Naive thymus-derived CD8-positive, alpha-beta T cell (primary cell): ENCODE results near the gene DARS1. TPM values are rescaled to one million over a fixed set of nuclear protein-coding genes. Genes with fewer than 3 reads are reported as not detected.

ENCODE experiments used
- ATAC-seq, 2 donors: fragments of 150-1000 bp; cut with Tn5 transposase in 1 of 2; sonication (Bioruptor Pico), chemical (Tn5 transposase) in 1 of 2; 1 replicate in 1 of 2; 2 replicates in 1 of 2; pipeline ENCODE4 v1.10.0; 2021; ENCODE audit warnings: mild to moderate bottlenecking in 2 of 2, moderate library complexity in 2 of 2
- POLR2A ChIA-PET: fragments of 350-600 bp; sonication (Branson Sonifier 250); formaldehyde crosslinking; loops from one replicate; lab custom pipeline; 2021; ENCODE audit warnings: antibody characterized with exemption; lab: Charles Lee
- DNase-seq, 10 donors: peaks; one replicate each; pipeline versions ENCODE4 v3.0.0 to v3.0.0-alpha.2; 2020 to 2022
- H3K27ac Mint-ChIP-seq, 10 donors: one replicate each; pipeline ENCODE4 v1.8.0; 2020 to 2022; ENCODE audit warnings: mild to moderate bottlenecking in 10 of 10, mixed read lengths in 10 of 10, moderate library complexity in 4 of 10, inconsistent platforms in 1 of 10
- H3K27me3 Mint-ChIP-seq, 5 donors: one replicate each; pipeline ENCODE4 v1.8.0; 2021 to 2022; ENCODE audit warnings: mixed read lengths in 5 of 5
- H3K36me3 Mint-ChIP-seq, 3 donors: one replicate each; pipeline ENCODE4 v1.8.0; 2020 to 2022; ENCODE audit warnings: mixed read lengths in 3 of 3, mild to moderate bottlenecking in 2 of 3, inconsistent platforms in 1 of 3
- H3K4me1 Mint-ChIP-seq, 4 donors: one replicate each; pipeline ENCODE4 v1.8.0; 2021 to 2022; ENCODE audit warnings: mixed read lengths in 4 of 4
- H3K4me3 Mint-ChIP-seq, 10 donors: one replicate each; pipeline ENCODE4 v1.8.0; 2020 to 2022; ENCODE audit warnings: mild to moderate bottlenecking in 10 of 10, mixed read lengths in 10 of 10, moderate library complexity in 6 of 10, inconsistent platforms in 1 of 10
- H3K9me3 Mint-ChIP-seq, 9 donors: one replicate each; pipeline ENCODE4 v1.8.0; 2020 to 2022; ENCODE audit warnings: mixed read lengths in 9 of 9, mild to moderate bottlenecking in 3 of 9, inconsistent platforms in 1 of 9, moderate library complexity in 1 of 9
- polyA plus RNA-seq, 3 donors: library from polyadenylated mRNA; unstranded; fragments of 300-500 nt; fragmentation: Illumina TruSeq; gene quantifications; one replicate each; pipeline ENCODE4 v1.2.3, GENCODE V29; 2021
- total RNA-seq, 8 experiments: library from RNA in 2 of 8; stranded (reverse) in 2 of 8; gene quantifications; one replicate each; pipeline ENCODE4 v1.2.3 and lab custom pipeline; 2021 to 2026

DARS1 gene
- total and polyA plus RNA-seq, 5 experiments from 2014 or later, result 58.5 to 135 (median 129) TPM

DNA sequence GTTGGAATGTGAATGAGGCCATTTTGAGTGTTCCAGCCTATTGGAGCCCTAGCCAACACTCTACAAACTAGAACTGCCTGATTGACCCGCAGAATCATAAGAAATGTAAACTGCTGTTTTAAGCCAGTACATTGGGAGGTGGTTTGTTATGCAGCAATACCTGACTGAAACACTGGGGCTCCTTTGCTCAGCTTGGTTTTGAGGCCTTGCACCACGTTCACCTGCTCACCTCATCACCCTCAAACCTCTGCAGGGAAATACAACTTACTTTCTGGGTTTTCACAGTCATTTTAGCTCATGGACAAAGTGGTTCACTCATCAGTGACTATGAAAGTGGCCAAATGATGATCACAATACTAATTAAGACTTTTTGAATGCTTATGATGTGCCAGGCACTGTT is 10.9 kb upstream of the DARS1 start:
- H3K4me1 Mint-ChIP-seq, result peaks cover 11 to 39% (median 27%) of the 10 kb centered on the region in 4 donors
- no peak overlapping the region for H3K4me3 Mint-ChIP-seq
- POLR2A ChIA-PET, result interaction anchor here (1.2 kb wide), 1 partner anchor 9 kb away, joined by 3 read pairs; no protein-coding TSS in a partner anchor
- H3K9me3 Mint-ChIP-seq, result no peaks in the 10 kb centered on the region
- peak overlapping the region in 2 of 10 donors; percentile 8 to 55 for H3K27ac Mint-ChIP-seq
- DNase-seq, result no peak
- no peaks in the 10 kb centered on the region for H3K27me3 Mint-ChIP-seq
- H3K36me3 Mint-ChIP-seq, result no peaks in the 10 kb centered on the region
- no peak for ATAC-seq

GRCh38 chr2:135994281-135994680 is 8.9 kb upstream of the DARS1 start:
- H3K27ac Mint-ChIP-seq, result peak overlapping the region in 1 of 10 donors; percentile 39
- no peak for ATAC-seq
- H3K36me3 Mint-ChIP-seq, result no peaks in the 10 kb centered on the region
- no peak for DNase-seq
- H3K27me3 Mint-ChIP-seq, result no peaks in the 10 kb centered on the region
- H3K4me3 Mint-ChIP-seq, result no peak overlapping the region
- POLR2A ChIA-PET, result no interaction called here
- H3K4me1 Mint-ChIP-seq, result peaks cover 6 to 21% (median 16%) of the 10 kb centered on the region in 4 donors
- H3K9me3 Mint-ChIP-seq, result no peaks in the 10 kb centered on the region

DNA sequence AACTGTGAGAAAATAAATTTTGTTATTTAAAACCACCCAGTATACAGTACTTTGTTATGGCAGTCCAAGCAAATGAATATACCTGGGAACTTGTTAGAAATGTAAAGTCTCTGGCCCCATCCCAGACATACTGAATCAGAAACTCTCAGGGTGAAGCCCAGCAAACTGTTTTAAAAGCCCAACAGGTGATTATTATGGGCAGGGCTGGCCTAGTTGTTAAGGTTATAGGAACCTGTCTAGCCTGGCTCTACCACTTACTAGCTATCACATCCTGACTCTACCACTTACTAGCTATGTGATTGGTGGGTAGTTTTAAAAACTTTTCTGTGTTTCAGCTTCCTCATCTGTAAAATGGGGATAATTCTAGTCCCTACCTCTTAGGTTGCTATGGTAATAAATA is 8.0 kb upstream of the DARS1 start:
- no peaks in the 10 kb centered on the region for H3K9me3 Mint-ChIP-seq
- H3K36me3 Mint-ChIP-seq, result no peaks in the 10 kb centered on the region
- POLR2A ChIA-PET, result no interaction called here
- peaks cover 7 to 19% (median 14%) of the 10 kb centered on the region in 4 donors for H3K4me1 Mint-ChIP-seq
- H3K27ac Mint-ChIP-seq, result peak overlapping the region in 1 of 10 donors; percentile 25
- no peak overlapping the region for H3K4me3 Mint-ChIP-seq
- DNase-seq, result no peak
- no peak for ATAC-seq
- no peaks in the 10 kb centered on the region for H3K27me3 Mint-ChIP-seq

DNA sequence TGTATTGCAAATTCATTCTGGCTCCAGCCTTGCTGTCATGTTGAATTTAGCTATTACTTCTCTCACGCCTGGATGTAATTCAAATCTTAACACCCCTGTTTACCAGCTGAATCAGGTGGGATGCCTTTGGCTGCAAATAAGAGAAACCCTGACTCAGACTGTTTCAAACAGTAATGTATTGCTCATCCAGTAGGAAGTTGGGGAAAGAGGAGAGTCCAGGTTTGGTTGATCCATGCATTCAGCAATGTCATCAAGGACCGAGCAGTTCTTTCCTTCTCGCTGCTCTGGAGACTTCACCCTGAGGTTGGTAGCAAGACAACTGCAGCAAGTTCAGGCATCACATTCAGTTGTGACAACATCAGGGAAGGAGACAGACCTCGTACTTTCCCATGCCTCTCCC is 6.4 kb upstream of the DARS1 start:
- no peak for ATAC-seq
- peaks cover 1 to 13% (median 6%) of the 10 kb centered on the region in 4 donors for H3K4me1 Mint-ChIP-seq
- no peaks in the 10 kb centered on the region for H3K36me3 Mint-ChIP-seq
- DNase-seq, result no peak
- no peaks in the 10 kb centered on the region for H3K27me3 Mint-ChIP-seq
- no peak overlapping the region for H3K4me3 Mint-ChIP-seq
- no peaks in the 10 kb centered on the region for H3K9me3 Mint-ChIP-seq
- POLR2A ChIA-PET, result no interaction called here
- H3K27ac Mint-ChIP-seq, result no peak overlapping the region

GRCh38 chr2:135987441-135987840 is 2.0 kb upstream of the DARS1 start:
- H3K27me3 Mint-ChIP-seq, result no peaks in the 10 kb centered on the region
- no peak for DNase-seq
- H3K36me3 Mint-ChIP-seq, result peaks cover 0 to 4% (median 0%) of the 10 kb centered on the region in 3 donors
- peaks cover 6 to 38% (median 28%) of the 10 kb centered on the region in 4 donors for H3K4me1 Mint-ChIP-seq
- peak overlapping the region in 2 of 10 donors; percentile 75 to 98 for H3K27ac Mint-ChIP-seq
- POLR2A ChIA-PET, result no interaction called here
- H3K9me3 Mint-ChIP-seq, result no peaks in the 10 kb centered on the region
- no peak for ATAC-seq
- peak overlapping the region in 2 of 10 donors; percentile 15 to 97 for H3K4me3 Mint-ChIP-seq

DNA sequence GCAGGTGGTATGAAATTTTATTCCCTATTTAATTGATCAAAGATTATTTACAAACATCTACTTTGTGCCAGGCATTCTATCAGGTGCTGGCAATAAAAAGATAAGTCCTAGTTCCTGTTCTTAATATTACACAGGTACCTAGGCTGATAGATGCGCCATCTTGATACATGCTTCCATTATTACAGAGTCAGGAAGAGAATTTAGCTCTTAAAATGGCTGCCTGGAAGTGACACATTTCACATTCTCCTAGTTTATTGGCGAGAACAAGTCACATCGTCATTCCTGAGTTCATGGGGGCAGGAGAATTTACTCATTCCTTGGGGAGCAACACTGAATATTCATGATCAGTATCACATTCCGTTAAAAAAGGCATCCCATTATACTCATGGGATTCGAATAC is 1.1 kb upstream of the DARS1 start:
- peaks cover 6 to 46% (median 36%) of the 10 kb centered on the region in 4 donors for H3K4me1 Mint-ChIP-seq
- POLR2A ChIA-PET, result interaction anchor here (0.6 to 3.3 kb wide), 9 partner anchors 11 to 395 kb away, joined by 4 to 39 read pairs (median 5); partner anchors contain the start of gene CXCR4
- no peak for DNase-seq
- H3K4me3 Mint-ChIP-seq, result peak overlapping the region in 9 of 10 donors; percentile 91 to 98 (median 95)
- no peaks in the 10 kb centered on the region for H3K9me3 Mint-ChIP-seq
- H3K36me3 Mint-ChIP-seq, result peaks cover 0 to 12% (median 0%) of the 10 kb centered on the region in 3 donors
- no peaks in the 10 kb centered on the region for H3K27me3 Mint-ChIP-seq
- no peak for ATAC-seq
- peak overlapping the region in 9 of 10 donors; percentile 98 to 100 (median 98) for H3K27ac Mint-ChIP-seq

- ATAC-seq (peak; percentile 75 to 76), DNase-seq (peak in 7 of 10 donors; percentile 53 to 82 (median 79))
- peaks cover 6 to 52% (median 40%) of the 10 kb centered on the region in 4 donors for H3K4me1 Mint-ChIP-seq
- H3K36me3 Mint-ChIP-seq, result peaks cover 0 to 17% (median 0%) of the 10 kb centered on the region in 3 donors
- H3K27ac Mint-ChIP-seq, result peak overlapping the region; percentile 98 to 100 (median 98)
- H3K27me3 Mint-ChIP-seq, result no peaks in the 10 kb centered on the region
- no peaks in the 10 kb centered on the region for H3K9me3 Mint-ChIP-seq
- H3K4me3 Mint-ChIP-seq, result peak overlapping the region; percentile 91 to 98 (median 96)
- POLR2A ChIA-PET, result interaction anchor here (0.6 to 3.3 kb wide), 16 partner anchors 9 to 395 kb away, joined by 3 to 39 read pairs (median 4); partner anchors contain the start of gene CXCR4
Observed at GRCh38 chr2:135985826-135986393, 484 bp upstream of the DARS1 start.

DNA sequence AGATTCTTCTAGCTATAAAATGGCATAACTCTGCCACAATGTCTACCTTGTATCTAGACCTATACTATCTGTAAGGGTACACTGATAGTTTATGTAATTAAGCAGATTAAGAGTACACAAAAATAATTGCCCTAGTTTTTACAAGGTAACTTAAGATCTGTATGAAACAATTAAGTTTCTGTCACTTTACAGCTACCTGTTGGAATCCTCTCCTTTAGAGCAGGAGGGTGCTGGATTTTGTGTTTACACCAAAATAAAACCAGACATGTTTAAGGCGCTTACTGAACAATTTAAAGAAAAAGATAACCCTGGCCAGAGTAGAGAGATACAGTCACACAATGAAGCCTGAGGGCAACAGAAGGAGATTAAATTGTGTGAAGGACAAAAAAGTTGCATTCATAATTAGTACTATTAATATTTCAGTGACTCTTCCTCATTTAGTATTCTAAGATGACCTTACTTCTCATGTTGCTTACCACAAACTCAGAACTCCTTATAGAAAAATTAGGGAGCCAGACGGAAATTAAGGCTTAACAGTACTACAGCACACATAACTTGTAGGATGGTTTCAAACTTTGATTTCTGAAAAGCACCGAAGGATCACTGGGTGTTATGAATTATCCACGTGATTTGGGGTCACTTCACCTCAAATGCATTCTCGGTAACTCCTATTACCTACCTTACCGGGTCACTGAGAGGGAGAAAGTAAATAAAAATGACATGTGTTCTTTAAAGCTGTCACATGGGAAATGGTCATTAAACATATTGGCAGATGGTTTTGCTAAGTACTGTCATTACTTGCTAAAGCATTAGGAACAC is 1.0 kb downstream of the DARS1 start:
- H3K4me1 Mint-ChIP-seq, result peaks cover 18 to 67% (median 54%) of the 10 kb centered on the region in 4 donors
- H3K27ac Mint-ChIP-seq, result peak overlapping the region; percentile 98 to 100 (median 98)
- ATAC-seq, result peak in 1 of 2 donors; percentile 2
- peak in 1 of 10 donors; percentile 7 for DNase-seq
- no peaks in the 10 kb centered on the region for H3K27me3 Mint-ChIP-seq
- H3K36me3 Mint-ChIP-seq, result peaks cover 3 to 31% (median 3%) of the 10 kb centered on the region in 3 donors
- H3K9me3 Mint-ChIP-seq, result no peaks in the 10 kb centered on the region
- peak overlapping the region; percentile 91 to 98 (median 96) for H3K4me3 Mint-ChIP-seq
- POLR2A ChIA-PET, result interaction anchor here (0.6 to 3.3 kb wide), 4 partner anchors 70 to 152 kb away, joined by 3 to 39 read pairs (median 8); partner anchors contain the start of gene CXCR4

- Mint-ChIP-seq H3K27ac (peak overlapping the region in 9 of 10 donors; percentile 1 to 98 (median 69)), H3K27me3 (no peaks in the 10 kb centered on the region), H3K9me3 (no peaks in the 10 kb centered on the region), H3K4me1 (peaks cover 26 to 80% (median 61%) of the 10 kb centered on the region in 4 donors), H3K36me3 (peaks cover 10 to 61% (median 16%) of the 10 kb centered on the region in 3 donors), H3K4me3 (peak overlapping the region in 2 of 10 donors; percentile 12 to 26)
- DNase-seq (no peak), ATAC-seq (no peak)
- POLR2A ChIA-PET, result no interaction called here
Observed at GRCh38 chr2:135980434-135981079, 4.9 kb downstream of the DARS1 start.

GRCh38 chr2:135975702-135976101 is 9.7 kb downstream of the DARS1 start:
- peaks cover 29 to 77% (median 64%) of the 10 kb centered on the region in 4 donors for H3K4me1 Mint-ChIP-seq

DNA sequence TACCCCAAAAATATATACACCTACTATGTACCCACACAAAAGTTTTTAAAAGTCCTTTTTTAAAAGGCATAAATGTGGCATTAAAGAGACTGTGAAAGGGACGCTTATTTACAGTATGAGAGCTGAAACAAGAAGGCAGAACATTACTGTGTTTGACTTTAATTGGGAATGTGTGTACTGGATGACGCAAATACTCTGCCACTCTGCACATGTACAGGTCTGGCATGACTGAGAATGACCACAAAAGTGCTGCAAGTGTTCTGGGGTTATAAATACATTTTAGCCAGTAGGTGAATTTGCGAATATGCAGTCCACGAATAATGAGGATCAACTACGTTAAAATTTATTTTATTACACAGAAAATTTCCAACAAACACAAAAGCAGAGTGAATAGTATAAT is 11.4 kb downstream of the DARS1 start:
- Mint-ChIP-seq H3K27ac (peak overlapping the region in 1 of 10 donors; percentile 29), H3K9me3 (peaks cover 0 to 7% (median 0%) of the 10 kb centered on the region in 9 donors), H3K36me3 (peaks cover 35 to 86% (median 54%) of the 10 kb centered on the region in 3 donors), H3K27me3 (no peaks in the 10 kb centered on the region), H3K4me1 (peaks cover 24 to 68% (median 61%) of the 10 kb centered on the region in 4 donors), H3K4me3 (no peak overlapping the region)
- no peak for ATAC-seq
- DNase-seq, result no peak
- POLR2A ChIA-PET, result no interaction called here

More at GRCh38 chr2:135975702-135976101, 9.7 kb downstream of the DARS1 start:
- Mint-ChIP-seq H3K36me3 (peaks cover 35 to 83% (median 53%) of the 10 kb centered on the region in 3 donors), H3K4me3 (peak overlapping the region in 1 of 10 donors; percentile 30), H3K27ac (peak overlapping the region in 3 of 10 donors; percentile 25 to 57 (median 55)), H3K9me3 (peaks cover 0 to 7% (median 0%) of the 10 kb centered on the region in 9 donors), H3K27me3 (no peaks in the 10 kb centered on the region)
- ATAC-seq (no peak), DNase-seq (no peak)
- POLR2A ChIA-PET, result interaction anchor here (0.5 to 1.7 kb wide), 3 partner anchors 10 to 113 kb away, joined by 3 to 6 read pairs (median 4); partner anchors contain the start of gene DARS1
